Activated CD8-positive, alpha-beta memory T cell treated with anti-CD3 and anti-CD28 coated beads for 36 hours (primary cell): ENCODE results near the gene UIMC1. TPM values are rescaled to one million over a fixed set of nuclear protein-coding genes. Genes with fewer than 3 reads are reported as not detected.
"Not testable (repeated sequence)": the region's sequence is repeated elsewhere in the genome, so short reads cannot be mapped to it uniquely, and the experiment has no call there.

Experiments
- CTCF ChIA-PET: fragments of 350-600 bp; sonication (Branson Sonifier 250); formaldehyde crosslinking; loops from one replicate; lab custom pipeline; 2021; ENCODE audit warnings: antibody characterized with exemption; lab: Charles Lee
- POLR2A ChIA-PET: fragments of 350-600 bp; sonication (Branson Sonifier 250); formaldehyde crosslinking; loops from one replicate; lab custom pipeline; 2021; ENCODE audit warnings: antibody characterized with exemption; lab: Charles Lee
- total RNA-seq, 2 experiments: library from RNA; stranded (reverse); gene quantifications; one replicate each; pipeline ENCODE4 v1.2.3, GENCODE V29; 2021

UIMC1 gene
- total RNA-seq, 2 experiments from 2014 or later = 40.0 to 41.3 TPM

DNA sequence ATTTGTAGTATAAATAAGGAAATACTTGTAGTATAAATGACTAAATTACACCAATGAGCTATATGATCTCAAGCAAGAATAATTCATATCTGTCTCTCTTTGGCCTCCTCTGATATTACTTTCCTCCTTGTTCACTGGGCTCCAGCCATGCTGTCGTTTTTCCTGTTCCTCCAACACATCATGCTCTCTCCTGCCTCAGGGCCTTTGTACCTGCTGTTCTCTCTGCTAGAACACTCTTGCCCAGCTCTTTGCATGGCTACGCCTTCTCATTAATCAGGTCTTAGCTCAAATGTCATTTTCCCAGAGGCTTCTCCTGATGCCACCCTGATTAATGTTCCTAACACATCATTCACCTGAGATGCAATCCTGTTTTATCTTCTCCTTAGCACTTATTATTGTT lies 13.5 kb upstream of the UIMC1 start:
- POLR2A ChIA-PET = interaction anchor here (0.5 kb wide), 1 partner anchor 25 kb away, joined by 7 read pairs; no protein-coding TSS in a partner anchor

DNA sequence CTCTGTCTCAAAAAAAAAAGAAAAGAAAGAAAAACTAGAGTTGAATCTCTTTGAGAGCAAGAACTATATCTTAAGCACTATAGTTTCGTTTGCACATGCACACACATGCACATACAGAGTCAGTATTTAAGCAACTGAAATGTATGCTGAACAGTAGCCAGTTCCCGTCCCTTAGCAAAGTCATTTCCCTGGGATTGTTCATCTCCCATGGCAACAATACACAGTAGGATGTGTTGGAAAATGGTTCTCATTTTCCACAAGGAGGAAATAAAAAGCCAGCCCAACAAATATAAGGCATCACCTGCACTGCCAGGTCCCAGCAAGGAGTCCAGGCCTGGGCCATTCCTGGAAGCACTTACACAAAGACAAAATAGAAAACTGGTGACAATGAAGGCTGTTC lies 11.8 kb upstream of the UIMC1 start:
- CTCF ChIA-PET = no interaction called here
- POLR2A ChIA-PET = no interaction called here

More for the DNA sequence above, 13.5 kb upstream of the UIMC1 start:
- CTCF ChIA-PET = no interaction called here

DNA sequence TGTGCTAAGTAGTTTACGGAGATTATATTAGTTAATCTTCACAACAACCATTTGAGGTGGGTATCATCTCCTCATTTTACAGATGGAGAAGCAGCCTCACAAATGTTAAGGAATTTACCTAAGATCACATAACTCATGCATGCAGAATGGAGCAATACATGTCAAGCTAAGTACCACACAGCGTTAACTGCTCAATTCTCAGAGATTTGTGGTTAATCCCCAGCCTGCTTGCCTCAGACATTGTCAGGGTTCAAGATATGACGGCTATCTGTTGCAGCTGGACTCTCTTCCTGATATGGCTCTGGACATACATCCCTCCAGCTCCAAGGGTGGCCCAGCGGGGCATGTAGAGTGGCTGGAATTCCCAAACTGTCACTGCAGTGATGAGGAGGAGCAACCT lies 8.6 kb upstream of the UIMC1 start:
- ChIA-PET POLR2A (no interaction called here), CTCF (no interaction called here)

DNA sequence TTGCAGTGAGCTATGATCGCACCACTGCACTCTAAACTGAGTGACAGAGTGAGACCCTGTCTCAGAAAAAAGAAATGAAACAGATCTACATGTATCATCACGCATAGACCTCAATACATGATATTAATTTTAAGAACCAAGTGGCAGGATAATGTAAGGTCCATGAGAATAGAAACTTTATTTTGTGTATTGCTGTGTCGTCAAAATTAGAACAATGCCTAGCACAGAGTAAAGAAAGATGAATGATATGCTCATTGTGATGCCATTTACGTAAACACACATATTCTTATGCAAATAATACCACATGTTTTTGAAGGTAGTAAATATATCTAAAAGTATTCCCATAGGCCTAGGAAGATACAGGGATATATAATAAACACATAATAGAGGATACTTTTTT lies 3.6 kb upstream of the UIMC1 start:
- ChIA-PET CTCF (no interaction called here), POLR2A (no interaction called here)

DNA sequence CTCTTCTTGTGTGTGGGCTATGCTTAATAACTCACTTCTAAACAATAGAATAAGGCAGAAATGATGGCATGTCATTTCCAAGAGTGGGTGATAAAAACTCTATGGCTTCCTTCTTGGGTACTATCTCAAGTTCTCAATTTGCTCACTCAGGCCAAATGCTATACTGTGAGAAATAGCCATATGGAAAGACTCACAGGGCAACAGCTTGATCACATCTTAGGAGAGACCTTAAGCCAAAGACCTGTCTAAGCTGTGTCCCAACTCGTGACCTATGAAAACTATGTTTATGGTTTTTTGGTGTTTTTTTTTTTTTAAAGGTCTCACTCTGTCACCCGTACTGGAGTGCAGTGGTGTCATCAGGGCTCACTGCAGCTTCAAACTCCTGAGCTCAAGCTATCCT lies 2.1 kb upstream of the UIMC1 start:
- CTCF ChIA-PET = no interaction called here
- POLR2A ChIA-PET = interaction anchor here (0.6 kb wide), 1 partner anchor 18 kb away, joined by 7 read pairs; no protein-coding TSS in a partner anchor

DNA sequence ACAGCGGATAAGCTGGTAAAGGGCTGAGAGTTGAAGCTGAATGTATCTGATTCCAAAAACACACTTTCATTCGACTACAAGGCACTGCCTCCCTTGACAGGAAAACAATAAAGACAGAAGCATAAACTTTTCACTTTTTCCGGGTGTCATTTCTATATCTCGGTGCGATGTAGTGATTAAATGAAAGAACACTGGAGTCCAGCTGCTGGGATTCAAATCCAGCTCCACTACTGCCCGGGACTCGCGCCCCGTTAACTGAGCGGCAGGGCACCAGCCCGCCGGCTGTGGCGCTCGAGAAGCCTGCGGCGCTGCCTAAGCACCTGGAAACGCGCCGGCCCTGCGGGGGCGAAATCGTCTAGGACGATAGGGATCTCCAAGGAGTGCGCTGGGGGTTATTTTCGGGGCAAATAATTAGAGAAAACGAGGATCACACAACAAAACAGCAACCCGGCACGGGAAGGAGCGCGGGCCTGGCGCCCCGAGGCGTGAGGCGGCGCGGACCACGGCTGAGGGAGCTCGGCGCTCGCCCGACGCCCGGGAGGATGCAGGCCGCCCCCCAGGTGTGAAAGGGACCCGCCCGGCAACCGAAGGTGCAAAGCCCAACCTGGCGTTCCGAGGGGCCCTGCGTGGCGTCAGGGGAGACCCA lies 837 bp downstream of the UIMC1 start:
- ChIA-PET CTCF (interaction anchor here (0.8 to 2.1 kb wide), 3 partner anchors 9 to 558 kb away, joined by 3 to 7 read pairs (median 4); no protein-coding TSS in a partner anchor), POLR2A (interaction anchor here (0.6 to 0.9 kb wide), 2 partner anchors 9 to 16 kb away, joined by 3 read pairs; partner anchors contain the start of gene ZNF346)

DNA sequence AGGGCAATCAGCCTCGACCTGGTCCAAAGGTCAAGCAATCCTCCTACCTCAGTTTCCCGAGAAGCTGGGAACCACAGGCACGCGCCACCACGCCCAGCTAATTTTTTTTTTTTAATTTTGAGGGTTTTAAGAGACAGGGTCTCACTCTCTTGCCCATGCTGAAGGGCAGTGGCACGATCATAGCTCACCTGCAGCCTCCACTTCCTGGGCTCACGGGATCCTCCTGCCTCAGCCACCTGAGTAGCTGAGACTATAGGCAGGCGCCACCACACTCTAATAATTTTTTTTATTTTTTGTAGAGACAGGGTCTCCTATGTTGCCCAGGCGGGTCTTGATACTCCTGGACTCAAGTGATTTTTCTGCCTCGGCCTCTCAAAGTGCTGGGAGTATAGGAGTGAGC lies 1.6 kb downstream of the UIMC1 start:
- POLR2A ChIA-PET = interaction anchor here (0.9 kb wide), 1 partner anchor 8 kb away, joined by 3 read pairs; no protein-coding TSS in a partner anchor
- CTCF ChIA-PET = interaction anchor here (2.0 to 2.2 kb wide), 2 partner anchors 8 to 18 kb away, joined by 5 to 7 read pairs; partner anchors contain the start of gene ZNF346

DNA sequence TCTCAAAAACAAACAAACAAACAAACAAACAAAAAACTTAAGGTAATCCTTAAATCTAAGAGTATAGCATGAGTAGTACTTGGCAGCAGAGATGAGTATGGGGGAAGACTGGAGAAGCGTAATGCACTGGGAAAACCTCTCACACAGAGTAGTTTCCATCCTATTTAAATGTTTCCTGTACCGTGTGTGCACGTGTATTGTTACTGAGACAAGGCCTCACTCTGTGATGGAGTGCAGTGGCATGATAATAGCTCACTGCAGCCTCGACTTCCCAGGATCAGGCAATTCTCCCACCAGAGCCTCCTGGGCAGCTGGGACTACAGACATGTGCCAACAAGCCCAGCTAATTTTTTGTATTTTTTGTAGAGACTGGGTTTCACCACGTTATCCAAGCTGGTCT lies 2.9 kb downstream of the UIMC1 start:
- POLR2A ChIA-PET = interaction anchor here (0.6 kb wide), 1 partner anchor 17 kb away, joined by 9 read pairs; no protein-coding TSS in a partner anchor
- CTCF ChIA-PET = interaction anchor here (2.2 kb wide), 1 partner anchor 19 kb away, joined by 5 read pairs; the partner anchor contains the start of gene ZNF346

DNA sequence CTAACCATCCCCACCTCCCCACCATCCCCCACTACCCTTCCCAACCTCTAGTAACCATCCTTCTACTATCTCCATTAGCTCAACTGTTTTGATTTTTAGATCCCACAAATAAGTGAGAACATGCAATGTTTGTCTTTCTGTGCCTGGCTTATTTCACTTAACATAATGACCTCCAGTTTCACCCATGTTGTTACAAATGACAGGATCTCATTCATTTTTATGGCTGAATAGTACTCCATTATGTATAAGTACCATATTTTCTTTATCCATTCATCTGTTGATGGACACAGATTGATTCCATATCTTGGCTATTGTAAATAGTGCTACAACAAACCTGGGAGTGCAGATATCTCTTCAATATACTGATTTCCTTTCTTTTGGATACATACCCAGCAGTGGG lies 7.1 kb downstream of the UIMC1 start:
- POLR2A ChIA-PET = not testable (repeated sequence)

DNA sequence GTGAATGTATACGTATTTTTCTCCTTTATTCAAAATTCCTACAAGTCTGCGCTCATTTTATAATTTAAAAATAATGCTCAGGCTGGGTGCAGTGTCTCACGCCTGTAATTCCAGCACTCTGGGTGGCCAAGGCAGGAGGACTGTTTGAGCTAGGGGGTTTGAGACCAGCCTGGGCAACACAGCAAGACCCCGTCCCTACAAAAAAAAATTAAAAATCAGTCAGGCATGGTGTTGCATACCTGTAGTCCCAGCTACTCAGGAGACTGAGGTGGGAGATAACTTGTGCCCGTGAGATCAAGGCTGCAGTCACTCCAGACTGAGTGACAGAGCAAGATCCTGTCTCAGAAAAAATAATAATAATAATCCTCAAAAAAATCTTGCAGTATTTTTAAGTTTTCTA lies 7.8 kb downstream of the UIMC1 start:
- ChIA-PET CTCF (no interaction called here), POLR2A (no interaction called here)

More for the DNA sequence above, 7.1 kb downstream of the UIMC1 start:
- CTCF ChIA-PET = not testable (repeated sequence)

DNA sequence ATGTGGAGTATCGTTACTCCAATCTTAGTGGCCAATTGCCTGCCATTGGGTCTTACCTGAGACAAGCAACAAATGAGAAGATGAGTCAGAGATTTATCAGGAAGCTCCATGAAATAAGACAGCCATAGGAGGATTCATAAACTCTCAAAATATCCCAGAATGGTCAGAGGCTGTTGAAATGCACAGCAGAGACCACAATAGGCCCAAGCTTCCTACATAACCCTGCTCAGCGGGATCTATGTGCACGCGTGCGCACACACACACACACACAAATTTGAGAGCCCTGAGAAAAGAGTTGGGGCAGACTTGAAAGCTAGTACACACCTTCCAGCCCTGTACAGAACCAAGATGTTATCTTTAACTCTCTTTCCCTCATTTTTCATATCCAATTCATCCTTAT lies 9.8 kb downstream of the UIMC1 start:
- ChIA-PET CTCF (interaction anchor here (1.1 to 1.2 kb wide), 2 partner anchors 9 to 36 kb away, joined by 4 to 7 read pairs; no protein-coding TSS in a partner anchor), POLR2A (interaction anchor here (0.6 to 1.2 kb wide), 3 partner anchors 9 to 27 kb away, joined by 3 read pairs; partner anchors contain the start of gene UIMC1)

DNA sequence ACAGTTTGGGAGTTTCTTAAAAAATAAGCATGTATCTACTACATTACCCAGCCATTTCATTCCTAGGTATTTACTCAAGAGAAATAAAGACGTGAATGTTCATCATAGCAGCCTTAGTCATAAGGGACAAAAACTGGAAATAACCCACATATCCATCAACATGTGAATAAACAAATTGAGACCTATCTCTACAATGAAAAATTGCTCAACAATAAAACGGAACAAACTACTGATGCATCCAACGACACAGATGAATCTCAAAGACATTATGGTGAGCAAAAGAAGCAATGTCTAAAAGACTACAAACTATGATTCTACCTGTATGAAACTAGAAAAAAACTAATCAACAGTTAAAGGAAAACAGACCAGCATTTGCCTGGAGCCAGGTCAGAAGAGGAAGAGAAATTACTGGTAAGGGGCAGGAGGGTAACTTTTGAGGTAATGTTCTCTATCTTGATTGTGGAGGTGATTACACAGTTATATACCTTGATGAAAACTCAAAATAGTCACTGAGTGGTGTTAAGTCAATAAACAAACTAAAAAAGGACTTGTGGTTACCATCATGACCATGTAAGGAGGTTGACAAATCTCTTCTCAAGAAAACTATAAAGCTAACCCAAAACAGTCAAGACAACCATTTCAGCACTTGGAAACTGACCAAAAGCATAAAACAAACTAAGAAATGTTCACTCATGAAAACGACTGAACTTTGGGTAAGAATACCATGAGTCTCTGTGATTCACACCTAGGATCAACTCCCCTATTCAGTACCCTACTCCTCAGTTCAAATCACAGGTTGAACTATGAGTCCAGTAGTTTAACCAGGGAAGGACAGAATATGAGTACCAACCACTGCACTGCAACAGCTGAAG lies 10.4 kb downstream of the UIMC1 start:
- ChIA-PET POLR2A (interaction anchor here (0.6 to 1.2 kb wide), 3 partner anchors 9 to 28 kb away, joined by 3 read pairs; partner anchors contain the start of gene UIMC1), CTCF (interaction anchor here (1.1 to 1.2 kb wide), 2 partner anchors 9 to 36 kb away, joined by 4 to 7 read pairs; no protein-coding TSS in a partner anchor)

DNA sequence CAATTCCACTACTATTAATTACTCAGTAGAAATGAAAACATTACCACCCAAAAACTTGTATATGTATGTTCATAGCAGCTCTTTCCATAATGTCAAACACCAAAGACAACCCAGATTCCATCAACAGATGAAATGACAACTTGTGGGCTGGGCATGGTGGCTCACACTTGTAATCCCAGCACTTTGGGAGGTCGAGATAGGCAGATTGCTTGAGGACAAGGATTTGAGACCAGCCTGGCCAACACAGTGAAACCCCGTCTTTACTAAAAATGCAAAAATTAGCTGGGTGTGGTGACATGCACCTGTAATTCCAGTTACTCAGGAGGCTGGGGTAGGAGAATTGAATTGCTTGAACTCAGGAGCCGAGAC lies 11.5 kb downstream of the UIMC1 start:
- CTCF ChIA-PET = no interaction called here

DNA sequence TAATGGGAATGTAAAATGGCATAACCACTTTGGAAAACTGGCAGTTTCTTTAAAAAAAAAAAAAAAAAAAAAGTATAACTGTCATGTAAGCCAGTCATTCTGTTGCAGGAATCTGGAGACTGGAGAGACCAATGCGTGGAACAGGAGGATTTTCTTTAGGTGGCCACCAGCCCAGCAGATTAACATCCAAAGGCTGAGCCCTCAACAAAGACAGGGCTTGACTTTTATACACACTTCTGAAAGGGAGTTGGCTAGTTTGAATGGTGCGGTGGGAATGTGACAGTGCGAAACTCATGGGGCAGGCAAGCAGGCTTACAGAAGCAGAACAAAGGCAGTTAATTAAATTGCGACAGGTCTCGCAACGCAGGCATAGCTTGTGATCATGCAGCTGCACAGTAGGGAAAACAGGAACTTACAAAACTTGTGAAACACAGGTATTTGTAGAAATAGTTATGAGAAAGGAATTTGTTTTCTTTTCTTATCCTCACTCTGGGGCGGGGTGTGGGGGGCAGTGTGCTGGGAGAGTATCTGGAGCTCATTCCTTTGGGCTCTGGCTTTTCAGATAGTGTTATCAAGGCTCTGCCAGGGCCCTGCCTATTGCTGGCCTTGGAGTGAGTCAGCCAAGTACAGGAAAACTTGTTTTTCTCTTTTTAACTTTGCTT lies 12.0 kb downstream of the UIMC1 start:
- CTCF ChIA-PET = no interaction called here
- POLR2A ChIA-PET = interaction anchor here (0.7 kb wide), 1 partner anchor 26 kb away, joined by 7 read pairs; no protein-coding TSS in a partner anchor

More for the DNA sequence above, 11.5 kb downstream of the UIMC1 start:
- POLR2A ChIA-PET = interaction anchor here (0.7 kb wide), 1 partner anchor 25 kb away, joined by 7 read pairs; no protein-coding TSS in a partner anchor

DNA sequence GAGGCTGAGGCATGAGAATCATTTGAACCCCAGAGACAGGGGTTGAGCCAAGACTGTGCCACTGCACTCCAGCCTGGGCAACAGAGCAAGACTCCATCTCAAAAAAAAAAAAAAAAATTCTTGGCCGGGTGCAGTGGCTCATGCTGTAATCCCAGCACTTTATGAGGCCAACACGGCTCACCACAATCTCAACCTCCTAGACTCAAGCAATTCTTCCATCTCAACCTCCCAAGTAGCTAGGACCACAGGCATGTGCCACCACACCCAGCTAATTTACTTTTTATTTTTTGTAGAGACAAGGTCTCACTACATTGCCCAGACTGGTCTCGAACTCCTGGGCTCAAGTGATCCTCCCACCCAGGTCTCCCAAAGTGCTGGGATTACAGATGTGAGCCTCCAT lies 13.5 kb downstream of the UIMC1 start:
- CTCF ChIA-PET, POLR2A ChIA-PET: not testable (repeated sequence)

DNA sequence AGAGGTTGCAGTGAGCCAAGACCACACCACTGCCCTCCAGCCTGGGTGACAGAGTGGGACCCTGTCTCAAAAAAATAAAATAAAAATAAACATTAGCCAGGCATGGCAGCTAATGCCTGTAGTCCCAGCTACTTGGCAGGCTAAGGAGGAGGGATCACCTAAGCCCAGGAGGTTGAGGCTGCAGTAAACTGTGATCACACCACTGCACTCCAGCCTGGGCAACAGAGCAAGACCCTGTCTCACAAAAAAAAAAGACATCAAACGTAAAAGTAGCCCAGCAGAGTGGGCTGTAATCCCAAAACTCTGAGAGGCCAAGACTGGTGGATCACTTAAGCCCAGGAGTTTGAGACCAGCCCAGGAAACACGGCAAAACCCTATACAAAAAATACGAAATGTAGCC lies 19.0 kb downstream of the UIMC1 start:
- ChIA-PET CTCF (no interaction called here), POLR2A (no interaction called here)

DNA sequence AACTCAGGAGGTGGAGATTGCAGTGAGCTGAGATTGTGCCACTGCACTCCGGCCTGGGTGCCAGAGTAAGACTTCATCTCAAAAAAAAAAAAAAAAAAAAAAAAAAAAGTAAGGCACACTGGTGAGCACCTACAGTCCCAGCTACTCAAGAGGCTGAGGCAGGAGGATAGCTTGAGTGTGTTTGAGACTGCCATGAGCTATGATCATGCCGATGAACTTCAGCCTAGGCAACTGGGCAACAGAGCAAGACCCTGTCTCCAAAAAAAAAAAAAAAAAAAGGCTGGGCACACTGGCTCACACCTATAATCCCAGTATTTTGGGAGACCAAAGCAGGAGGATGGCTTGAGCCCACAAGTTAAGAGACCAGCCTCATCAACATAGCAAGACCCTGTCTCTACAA lies 20.3 kb downstream of the UIMC1 start:
- CTCF ChIA-PET = no interaction called here
- POLR2A ChIA-PET = interaction anchor here (0.6 to 0.7 kb wide), 3 partner anchors 17 to 340 kb away, joined by 3 to 9 read pairs (median 8); no protein-coding TSS in a partner anchor

DNA sequence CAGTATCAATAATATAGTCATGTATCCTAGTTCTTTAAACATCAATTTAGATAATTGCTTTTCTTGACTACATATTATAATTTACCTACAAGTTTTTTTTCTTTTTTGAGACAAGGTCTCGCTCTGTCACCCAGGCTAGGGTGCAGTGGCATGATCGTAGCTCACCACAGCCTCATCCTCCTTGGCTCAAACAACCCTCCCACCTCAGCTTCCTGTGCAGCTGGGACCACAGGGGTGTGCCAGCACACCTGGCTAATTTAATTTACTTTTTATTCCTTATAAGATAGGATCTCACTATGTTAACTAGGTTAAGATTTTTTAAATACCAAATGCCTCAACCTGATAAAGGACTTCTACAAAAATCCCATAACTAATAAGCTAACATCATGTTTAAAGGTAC lies 21.1 kb downstream of the UIMC1 start:
- CTCF ChIA-PET = no interaction called here

DNA sequence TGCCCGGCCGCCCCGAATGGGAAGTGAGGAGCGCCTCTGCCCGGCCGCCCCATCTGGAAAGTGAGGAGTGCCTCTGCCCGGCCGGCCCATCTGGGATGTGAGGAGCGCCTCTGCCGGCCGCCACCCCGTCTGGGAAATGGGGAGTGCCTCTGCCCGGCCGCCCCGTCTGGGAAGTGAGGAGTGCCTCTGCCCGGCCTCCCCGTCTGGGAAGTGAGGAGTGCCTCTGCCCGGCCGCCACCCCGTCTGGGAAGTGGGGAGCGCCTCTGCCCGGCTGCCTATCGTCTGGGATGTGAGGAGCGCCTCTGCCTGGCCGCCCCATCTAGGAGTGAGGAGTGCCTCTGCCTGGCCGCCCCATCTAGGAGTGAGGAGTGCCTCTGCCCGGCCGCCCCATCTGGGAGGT lies 22.4 kb downstream of the UIMC1 start:
- CTCF ChIA-PET, POLR2A ChIA-PET: not testable (repeated sequence)

More for the DNA sequence above, 21.1 kb downstream of the UIMC1 start:
- POLR2A ChIA-PET = interaction anchor here (0.6 kb wide), 1 partner anchor 339 kb away, joined by 8 read pairs; no protein-coding TSS in a partner anchor
